Gastroesophageal sphincter (tissue), 3 donors: ENCODE data around the gene SGPL1.

Experiments used
- CTCF ChIP-seq, 4 experiments: fragments of 200-600 bp in 2 of 4; fragments of 450-650 bp in 2 of 4; sonication (generic) in 1 of 4; IDR thresholded peaks; one replicate each; pipeline ENCODE4 v1.5.1; 2017 to 2019; ENCODE audit warnings: antibody characterized with exemption in 4 of 4, mild to moderate bottlenecking in 2 of 4, moderate library complexity in 2 of 4
- EP300 ChIP-seq: sonication (generic); formaldehyde crosslinking; IDR thresholded peaks from one replicate; pipeline ENCODE4 v1.6.1; 2017; ENCODE audit warnings: antibody characterized with exemption, mild to moderate bottlenecking
- POLR2A ChIP-seq, 2 donors: fragments of 450-650 bp; IDR thresholded peaks; one replicate each; pipeline ENCODE4 v1.6.1; 2017; ENCODE audit warnings: antibody characterized with exemption in 2 of 2, mild to moderate bottlenecking in 2 of 2, moderate library complexity in 1 of 2
- POLR2AphosphoS5 ChIP-seq: sonication (generic); formaldehyde crosslinking; IDR thresholded peaks from one replicate; pipeline ENCODE4 v1.6.1; 2017; ENCODE audit warnings: antibody characterized with exemption

GRCh38 chr10:70916241-70916640, 100.5 kb downstream of the SGPL1 start:
- no peak for TF ChIP-seq CTCF (IDR thresholded peaks at IDR 0.05)
- TF ChIP-seq POLR2AphosphoS5, result no peak
- no peak for TF ChIP-seq EP300
- TF ChIP-seq POLR2A (IDR thresholded peaks at IDR 0.05), result no peak
